ENCODE results near the gene UBE3D.

DNA sequence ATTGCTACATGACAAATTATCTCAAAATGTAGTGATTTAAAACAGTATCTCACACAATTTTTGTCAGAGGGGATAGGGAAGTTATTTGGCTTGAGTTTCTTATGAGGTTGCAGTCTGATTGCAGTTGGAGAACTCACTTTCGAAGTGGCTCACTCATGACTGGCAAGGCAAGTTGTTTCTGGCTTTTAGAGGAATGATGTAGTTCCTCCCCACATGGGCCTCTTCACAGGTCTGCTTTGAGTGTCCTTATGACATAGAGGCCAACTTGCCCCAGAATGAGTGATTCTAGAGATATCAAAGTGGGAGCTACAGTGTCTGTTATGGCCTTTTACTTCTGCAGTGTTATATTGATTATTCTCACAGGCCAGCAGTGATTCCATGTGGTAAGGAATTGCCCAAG lies 8.0 kb upstream of the UBE3D start:
- TF ChIP-seq, protein P1, sequence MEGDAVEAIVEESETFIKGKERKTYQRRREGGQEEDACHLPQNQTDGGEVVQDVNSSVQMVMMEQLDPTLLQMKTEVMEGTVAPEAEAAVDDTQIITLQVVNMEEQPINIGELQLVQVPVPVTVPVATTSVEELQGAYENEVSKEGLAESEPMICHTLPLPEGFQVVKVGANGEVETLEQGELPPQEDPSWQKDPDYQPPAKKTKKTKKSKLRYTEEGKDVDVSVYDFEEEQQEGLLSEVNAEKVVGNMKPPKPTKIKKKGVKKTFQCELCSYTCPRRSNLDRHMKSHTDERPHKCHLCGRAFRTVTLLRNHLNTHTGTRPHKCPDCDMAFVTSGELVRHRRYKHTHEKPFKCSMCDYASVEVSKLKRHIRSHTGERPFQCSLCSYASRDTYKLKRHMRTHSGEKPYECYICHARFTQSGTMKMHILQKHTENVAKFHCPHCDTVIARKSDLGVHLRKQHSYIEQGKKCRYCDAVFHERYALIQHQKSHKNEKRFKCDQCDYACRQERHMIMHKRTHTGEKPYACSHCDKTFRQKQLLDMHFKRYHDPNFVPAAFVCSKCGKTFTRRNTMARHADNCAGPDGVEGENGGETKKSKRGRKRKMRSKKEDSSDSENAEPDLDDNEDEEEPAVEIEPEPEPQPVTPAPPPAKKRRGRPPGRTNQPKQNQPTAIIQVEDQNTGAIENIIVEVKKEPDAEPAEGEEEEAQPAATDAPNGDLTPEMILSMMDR (IDR thresholded peaks at IDR 0.05; ENCODE audit: low read depth, low read length): no peak
- TF ChIP-seq MYC (IDR thresholded peaks at IDR 0.05; ENCODE audit: low read depth, low read length): no peak
